ENCODE measurements around the gene SPACA4. TPM values are rescaled to one million over a fixed set of nuclear protein-coding genes. Genes with fewer than 3 reads are reported as not detected.

Gene SPACA4
- total RNA-seq, 1 experiment from 2014 or later, result not detected

DNA sequence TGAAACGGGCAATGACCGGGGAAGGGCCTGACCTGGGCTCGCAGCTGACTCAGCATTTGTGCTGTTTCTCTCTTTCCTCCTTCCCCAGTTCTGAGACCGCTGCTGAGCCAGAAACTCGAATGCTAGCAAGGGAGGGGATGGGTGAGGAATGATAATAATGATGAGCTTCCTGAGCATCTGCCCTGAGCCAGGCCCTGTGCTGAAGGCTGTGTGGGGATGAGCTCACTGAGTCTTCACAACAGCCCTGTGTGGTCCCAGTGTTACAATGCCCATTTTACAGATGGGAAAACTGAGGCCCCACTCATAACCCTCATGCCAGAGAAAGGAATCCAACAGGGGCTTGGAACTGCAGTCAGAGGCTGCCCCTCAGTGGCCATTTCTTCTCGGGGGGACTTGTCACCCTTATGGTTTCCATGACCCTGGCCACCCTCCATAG, 46.4 kb upstream of the SPACA4 start:
- Histone ChIP-seq H3K4me3 (ENCODE audit: low read depth, low read length) (no peak overlapping the region), H3K27me3 (replicated peaks; ENCODE audit: control insufficient read depth, insufficient read depth, low read length) (no peaks in the 10 kb centered on the region), H3K4me1 (peaks cover 50% of the 10 kb centered on the region), H3K9me3 (no peaks in the 10 kb centered on the region), H3K36me3 (ENCODE audit: control insufficient read depth, insufficient read depth, low read length) (no peaks in the 10 kb centered on the region)
- POLR2A ChIA-PET, result no interaction called here
- intact Hi-C loops (cut with micrococcal nuclease; ENCODE audit: unreplicated experiment), result no loop called here
- no TSS peak for BruUV-seq (replicated peaks)
- CTCF ChIA-PET, result interaction anchor here (0.6 kb wide), 1 partner anchor 54 kb away, joined by 4 read pairs; no protein-coding TSS in a partner anchor
- H3K4me3 Mint-ChIP-seq (ENCODE audit: unreplicated experiment), result no peak overlapping the region
- no peaks in the 10 kb centered on the region for H3K9me3 Mint-ChIP-seq (ENCODE audit: unreplicated experiment)
- H3K27ac Mint-ChIP-seq (ENCODE audit: unreplicated experiment), result peak overlapping the region; percentile 98
- H3K27me3 Mint-ChIP-seq (ENCODE audit: insufficient read depth, unreplicated experiment), result no peaks in the 10 kb centered on the region
- DNase-seq, result peak; percentile 60 to 72
- peaks cover 39% of the 10 kb centered on the region for H3K4me1 Mint-ChIP-seq (ENCODE audit: low read depth, unreplicated experiment)
- TF ChIP-seq, protein P1, sequence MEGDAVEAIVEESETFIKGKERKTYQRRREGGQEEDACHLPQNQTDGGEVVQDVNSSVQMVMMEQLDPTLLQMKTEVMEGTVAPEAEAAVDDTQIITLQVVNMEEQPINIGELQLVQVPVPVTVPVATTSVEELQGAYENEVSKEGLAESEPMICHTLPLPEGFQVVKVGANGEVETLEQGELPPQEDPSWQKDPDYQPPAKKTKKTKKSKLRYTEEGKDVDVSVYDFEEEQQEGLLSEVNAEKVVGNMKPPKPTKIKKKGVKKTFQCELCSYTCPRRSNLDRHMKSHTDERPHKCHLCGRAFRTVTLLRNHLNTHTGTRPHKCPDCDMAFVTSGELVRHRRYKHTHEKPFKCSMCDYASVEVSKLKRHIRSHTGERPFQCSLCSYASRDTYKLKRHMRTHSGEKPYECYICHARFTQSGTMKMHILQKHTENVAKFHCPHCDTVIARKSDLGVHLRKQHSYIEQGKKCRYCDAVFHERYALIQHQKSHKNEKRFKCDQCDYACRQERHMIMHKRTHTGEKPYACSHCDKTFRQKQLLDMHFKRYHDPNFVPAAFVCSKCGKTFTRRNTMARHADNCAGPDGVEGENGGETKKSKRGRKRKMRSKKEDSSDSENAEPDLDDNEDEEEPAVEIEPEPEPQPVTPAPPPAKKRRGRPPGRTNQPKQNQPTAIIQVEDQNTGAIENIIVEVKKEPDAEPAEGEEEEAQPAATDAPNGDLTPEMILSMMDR (IDR thresholded peaks at IDR 0.05; ENCODE audit: insufficient read depth in 1 of 2, low read depth in 1 of 2, low read length in 1 of 2, severe bottlenecking in 1 of 2, unreplicated experiment in 1 of 2), result peak; percentile 30 to 36
- peaks cover 23% of the 10 kb centered on the region for H3K36me3 Mint-ChIP-seq (ENCODE audit: insufficient read depth, unreplicated experiment)

DNA sequence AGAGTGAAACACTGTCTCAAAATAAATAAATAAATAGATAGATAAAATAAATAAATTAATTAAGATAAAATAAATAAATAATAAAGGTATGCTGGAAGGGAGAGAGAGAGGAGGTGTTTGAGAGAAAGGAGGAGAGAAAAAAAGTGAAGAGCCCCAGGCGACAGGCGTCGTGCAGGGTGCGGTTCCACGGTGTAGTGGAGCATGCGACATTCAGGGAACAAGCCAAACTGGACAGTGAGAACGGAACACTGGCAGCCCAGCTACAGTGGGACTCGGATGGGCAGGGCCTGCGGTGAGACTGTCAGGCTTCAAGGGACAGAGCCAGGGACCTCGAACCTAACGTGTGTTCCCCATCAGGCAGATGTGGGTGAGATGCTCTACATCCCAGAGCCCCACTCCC, 45.1 kb upstream of the SPACA4 start:
- no peaks in the 10 kb centered on the region for H3K27me3 ChIP-seq (replicated peaks; ENCODE audit: control insufficient read depth, insufficient read depth, low read length)
- no peak overlapping the region for H3K4me3 ChIP-seq (ENCODE audit: low read depth, low read length)
- CTCF ChIA-PET, result no interaction called here
- H3K9me3 ChIP-seq, result no peaks in the 10 kb centered on the region
- H3K4me1 ChIP-seq, result peaks cover 50% of the 10 kb centered on the region
- peaks cover 22% of the 10 kb centered on the region for H3K36me3 Mint-ChIP-seq (ENCODE audit: insufficient read depth, unreplicated experiment)
- no peaks in the 10 kb centered on the region for H3K27me3 Mint-ChIP-seq (ENCODE audit: insufficient read depth, unreplicated experiment)
- no peaks in the 10 kb centered on the region for H3K9me3 Mint-ChIP-seq (ENCODE audit: unreplicated experiment)
- intact Hi-C loops (cut with micrococcal nuclease; ENCODE audit: unreplicated experiment), result no loop called here
- peaks cover 31% of the 10 kb centered on the region for H3K4me1 Mint-ChIP-seq (ENCODE audit: low read depth, unreplicated experiment)
- H3K27ac Mint-ChIP-seq (ENCODE audit: unreplicated experiment), result peak overlapping the region; percentile 63
- no peaks in the 10 kb centered on the region for H3K36me3 ChIP-seq (ENCODE audit: control insufficient read depth, insufficient read depth, low read length)
- no peak overlapping the region for H3K4me3 Mint-ChIP-seq (ENCODE audit: unreplicated experiment)
- BruUV-seq (replicated peaks), result no TSS peak
- POLR2A ChIA-PET, result no interaction called here
- TF ChIP-seq, protein P1 (IDR thresholded peaks at IDR 0.05; ENCODE audit: insufficient read depth in 1 of 2, low read depth in 1 of 2, low read length in 1 of 2, severe bottlenecking in 1 of 2, unreplicated experiment in 1 of 2), result no peak
- no peak for DNase-seq

DNA sequence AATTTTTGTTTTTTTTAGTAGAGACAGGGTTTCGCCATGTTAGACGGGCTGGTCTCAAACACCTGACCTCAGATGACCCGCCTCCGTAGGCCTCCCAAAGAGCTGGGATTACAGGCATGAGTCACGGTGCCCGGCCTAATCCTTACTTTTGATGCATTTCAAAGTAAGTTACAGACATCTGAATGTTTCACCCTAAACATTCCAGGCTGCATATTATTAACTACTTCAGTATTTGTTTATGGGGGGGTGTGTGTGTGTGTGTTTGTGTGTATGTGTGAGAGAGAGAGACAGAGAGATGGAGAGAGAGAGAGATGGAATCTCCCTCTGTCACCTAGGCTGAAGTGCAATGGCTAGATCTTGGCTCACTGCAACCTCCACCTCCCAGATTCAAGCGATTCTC, 41.5 kb upstream of the SPACA4 start:
- ChIA-PET CTCF (interaction anchor here (0.7 to 1.7 kb wide), 2 partner anchors 19 to 23 kb away, joined by 3 to 5 read pairs; no protein-coding TSS in a partner anchor), POLR2A (no interaction called here)
- Histone ChIP-seq H3K36me3 (ENCODE audit: control insufficient read depth, insufficient read depth, low read length) (no peaks in the 10 kb centered on the region), H3K9me3 (no peaks in the 10 kb centered on the region), H3K4me1 (peaks cover 31% of the 10 kb centered on the region), H3K27me3 (replicated peaks; ENCODE audit: control insufficient read depth, insufficient read depth, low read length) (no peaks in the 10 kb centered on the region), H3K4me3 (ENCODE audit: low read depth, low read length) (no peak overlapping the region)
- Mint-ChIP-seq H3K36me3 (ENCODE audit: insufficient read depth, unreplicated experiment) (peaks cover 11% of the 10 kb centered on the region), H3K4me3 (ENCODE audit: unreplicated experiment) (no peak overlapping the region), H3K27me3 (ENCODE audit: insufficient read depth, unreplicated experiment) (no peaks in the 10 kb centered on the region), H3K9me3 (ENCODE audit: unreplicated experiment) (no peaks in the 10 kb centered on the region), H3K27ac (ENCODE audit: unreplicated experiment) (peak overlapping the region; percentile 81), H3K4me1 (ENCODE audit: low read depth, unreplicated experiment) (peaks cover 21% of the 10 kb centered on the region)
- BruUV-seq (replicated peaks), result no TSS peak
- TF ChIP-seq, protein P1 (IDR thresholded peaks at IDR 0.05; ENCODE audit: insufficient read depth in 1 of 2, low read depth in 1 of 2, low read length in 1 of 2, severe bottlenecking in 1 of 2, unreplicated experiment in 1 of 2), result no peak
- DNase-seq, result peak; percentile 86 to 87
- intact Hi-C loops (cut with micrococcal nuclease; ENCODE audit: unreplicated experiment), result loop anchor here (1.0 kb wide), 1 partner anchor 11 kb away; no protein-coding TSS in a partner anchor
